Neuronal stem cell (in vitro differentiated cells): ENCODE results near the gene FOXJ2.

Source experiments
- DNase-seq: peaks from one replicate; pipeline ENCODE4 v3.0.0-alpha.2; 2013; ENCODE audit warnings: low spot score
- H2AFZ ChIP-seq: one replicate; pipeline ENCODE4 v1.6.1; 2013; ENCODE audit warnings: mild to moderate bottlenecking, low read length, inconsistent platforms
- H2AK5ac ChIP-seq: 2 replicates; pipeline ENCODE4 v1.6.1; 2013; ENCODE audit warnings: low read depth, mild to moderate bottlenecking, inconsistent platforms, low read length, moderate library complexity, mixed read lengths
- H2BK120ac ChIP-seq: 2 replicates; pipeline ENCODE4 v1.6.1; 2013; ENCODE audit warnings: low read depth, mild to moderate bottlenecking, inconsistent platforms, low read length, moderate library complexity, mixed read lengths
- H2BK12ac ChIP-seq: one replicate; pipeline ENCODE4 v1.6.1; 2013; ENCODE audit warnings: low read length, inconsistent platforms
- H2BK15ac ChIP-seq: 2 replicates; pipeline ENCODE4 v1.6.1; 2013; ENCODE audit warnings: mild to moderate bottlenecking, low read length, inconsistent platforms, mixed read lengths
- H2BK5ac ChIP-seq: one replicate; pipeline ENCODE4 v1.6.1; 2013; ENCODE audit warnings: inconsistent platforms, mild to moderate bottlenecking, low read length, moderate library complexity
- H3K14ac ChIP-seq: one replicate; pipeline ENCODE4 v1.6.1; 2013; ENCODE audit warnings: low read length, inconsistent platforms
- H3K18ac ChIP-seq: 2 replicates; pipeline ENCODE4 v1.6.1; 2013; ENCODE audit warnings: low read length, inconsistent platforms
- H3K23ac ChIP-seq: 2 replicates; pipeline ENCODE4 v1.6.1; 2013; ENCODE audit warnings: low read depth, mild to moderate bottlenecking, mixed read lengths, low read length, inconsistent platforms; ENCODE audit not compliant: poor library complexity
- H3K27ac ChIP-seq: replicated peaks from 3 replicates; pipeline ENCODE4 v1.5.1; 2013; ENCODE audit warnings: low read length, inconsistent platforms
- H3K27me3 ChIP-seq, 3 experiments: 2 replicates each; pipeline ENCODE4 v1.6.1; 2013; ENCODE audit warnings: low read length in 3 of 3, mild to moderate bottlenecking in 2 of 3, inconsistent platforms in 1 of 3, low read depth in 1 of 3, mixed read lengths in 1 of 3, moderate library complexity in 1 of 3; ENCODE audit not compliant: control insufficient read depth in 3 of 3, insufficient read depth in 3 of 3
- H3K36me3 ChIP-seq, 2 donors: replicated peaks in 1 of 2; 2 replicates each; pipeline ENCODE4 v1.6.1; 2013; ENCODE audit warnings: low read length in 2 of 2; ENCODE audit not compliant: control insufficient read depth in 2 of 2, insufficient read depth in 2 of 2
- H3K4ac ChIP-seq: 2 replicates; pipeline ENCODE4 v1.6.1; 2013; ENCODE audit warnings: inconsistent platforms, mild to moderate bottlenecking, low read length, moderate library complexity
- H3K4me1 ChIP-seq, 2 donors: 1 replicate in 1 of 2; 2 replicates in 1 of 2; pipeline ENCODE4 v1.6.1; 2013; ENCODE audit warnings: low read length in 2 of 2, low read depth in 1 of 2; ENCODE audit not compliant: control insufficient read depth in 2 of 2, insufficient read depth in 1 of 2
- H3K4me2 ChIP-seq: one replicate; pipeline ENCODE4 v1.6.1; 2013; ENCODE audit warnings: mild to moderate bottlenecking, low read length, inconsistent platforms; ENCODE audit not compliant: insufficient read depth, poor library complexity, severe bottlenecking
- H3K4me3 ChIP-seq, 2 donors: 2 replicates each; pipeline ENCODE4 v1.5.1; 2013; ENCODE audit warnings: low read length in 2 of 2, mild to moderate bottlenecking in 2 of 2, inconsistent platforms in 1 of 2, moderate library complexity in 1 of 2
- H3K79me1 ChIP-seq: one replicate; pipeline ENCODE4 v1.6.1; 2013; ENCODE audit warnings: low read depth, mild to moderate bottlenecking, inconsistent platforms, low read length, moderate library complexity
- H3K9ac ChIP-seq: one replicate; pipeline ENCODE4 v1.6.1; 2013; ENCODE audit warnings: mild to moderate bottlenecking, low read depth, low read length, inconsistent platforms; ENCODE audit not compliant: poor library complexity
- H3K9me3 ChIP-seq, 2 donors: replicated peaks in 1 of 2; 2 replicates each; pipeline versions ENCODE3 to v1.6.1; 2013; ENCODE audit warnings: low read length in 2 of 2, mild to moderate bottlenecking in 2 of 2, inconsistent platforms in 1 of 2, low read depth in 1 of 2, mixed read lengths in 1 of 2, moderate library complexity in 1 of 2; ENCODE audit not compliant: control insufficient read depth in 2 of 2, insufficient read depth in 1 of 2
- H4K8ac ChIP-seq: one replicate; pipeline ENCODE4 v1.6.1; 2013; ENCODE audit warnings: low read depth, mild to moderate bottlenecking, inconsistent platforms, low read length, moderate library complexity
- H4K91ac ChIP-seq: one replicate; pipeline ENCODE4 v1.6.1; 2013; ENCODE audit warnings: low read length, low read depth, mild to moderate bottlenecking, inconsistent platforms; ENCODE audit not compliant: poor library complexity
- WGBS, 2 donors: extraction: QIAGEN DNeasy Blood & Tissue Kit; methylation state at CpG; one replicate each; pipeline ENCODE4 v1.1.7; 2013; ENCODE audit warnings: missing lambda C conversion rate in 2 of 2, mixed read lengths in 1 of 2; ENCODE audit not compliant: insufficient read length in 2 of 2, insufficient replicate concordance in 1 of 2; ENCODE audit errors: extremely low coverage in 2 of 2; 5-methylcytosine and 5-hydroxymethylcytosine counted together

FOXJ2 gene

GRCh38 chr12:8078916-8079315 is 46.4 kb downstream of the FOXJ2 start:
- no peak overlapping the region for H3K9ac ChIP-seq
- H3K4me1 ChIP-seq = peaks cover 2 to 4% of the 10 kb centered on the region in 2 donors
- H4K91ac ChIP-seq = no peak overlapping the region
- H2BK12ac ChIP-seq = no peak overlapping the region
- no peak overlapping the region for H3K14ac ChIP-seq
- no peaks in the 10 kb centered on the region for H3K79me1 ChIP-seq
- H3K4me3 ChIP-seq = no peak overlapping the region
- H3K4me2 ChIP-seq = no peak overlapping the region
- H4K8ac ChIP-seq = no peak overlapping the region
- H2AFZ ChIP-seq = no peak overlapping the region
- H3K18ac ChIP-seq = no peak overlapping the region
- no peak overlapping the region for H3K4ac ChIP-seq
- no peak overlapping the region for H3K27ac ChIP-seq
- H3K27me3 ChIP-seq = no peaks in the 10 kb centered on the region
- no peak for DNase-seq
- H3K9me3 ChIP-seq = no peaks in the 10 kb centered on the region
- H2BK120ac ChIP-seq = no peak overlapping the region
- no peak overlapping the region for H3K23ac ChIP-seq
- no peak overlapping the region for H2BK5ac ChIP-seq
- WGBS, 2 donors = no CpG with 5 or more reads among the region's 2 CpGs
- H3K36me3 ChIP-seq = no peaks in the 10 kb centered on the region
- H2BK15ac ChIP-seq = no peak overlapping the region
- no peak overlapping the region for H2AK5ac ChIP-seq

- Histone ChIP-seq H4K91ac (no peak overlapping the region), H2AK5ac (no peak overlapping the region), H3K79me1 (no peaks in the 10 kb centered on the region), H3K4me3 (no peak overlapping the region), H3K23ac (no peak overlapping the region), H3K14ac (no peak overlapping the region), H3K9me3 (no peaks in the 10 kb centered on the region), H3K4me2 (no peak overlapping the region), H2BK5ac (no peak overlapping the region), H3K4ac (no peak overlapping the region), H2BK12ac (no peak overlapping the region), H3K9ac (no peak overlapping the region), H2BK15ac (no peak overlapping the region), H4K8ac (no peak overlapping the region), H3K27ac (no peak overlapping the region), H2BK120ac (no peak overlapping the region), H3K27me3 (no peaks in the 10 kb centered on the region), H3K36me3 (no peaks in the 10 kb centered on the region), H3K4me1 (peaks cover 2 to 4% of the 10 kb centered on the region in 2 donors), H3K18ac (no peak overlapping the region), H2AFZ (no peak overlapping the region)
- DNase-seq = no peak
Measured at GRCh38 chr12:8080120-8080519, 47.6 kb downstream of the FOXJ2 start.

- Histone ChIP-seq H4K8ac (no peak overlapping the region), H3K14ac (no peak overlapping the region), H3K36me3 (no peaks in the 10 kb centered on the region), H4K91ac (no peak overlapping the region), H2BK12ac (no peak overlapping the region), H2BK5ac (no peak overlapping the region), H3K9me3 (no peaks in the 10 kb centered on the region), H3K4me3 (peak overlapping the region; percentile 82 to 91), H3K4ac (no peak overlapping the region), H3K4me1 (peaks cover 2 to 4% of the 10 kb centered on the region in 2 donors), H2AFZ (peak overlapping the region; percentile 90), H3K9ac (no peak overlapping the region), H3K27me3 (no peaks in the 10 kb centered on the region), H3K4me2 (peak overlapping the region; percentile 54), H3K23ac (no peak overlapping the region), H3K27ac (peak overlapping the region; percentile 78), H2BK120ac (no peak overlapping the region), H3K79me1 (no peaks in the 10 kb centered on the region), H3K18ac (no peak overlapping the region), H2BK15ac (no peak overlapping the region), H2AK5ac (no peak overlapping the region)
- DNase-seq = no peak
- WGBS, 2 donors = no CpG with 5 or more reads among the region's 15 CpGs
Measured at GRCh38 chr12:8081251-8081920, 48.9 kb downstream of the FOXJ2 start.

- H3K14ac ChIP-seq = no peak overlapping the region
- H3K27me3 ChIP-seq = no peaks in the 10 kb centered on the region
- DNase-seq = no peak
- H3K79me1 ChIP-seq = no peaks in the 10 kb centered on the region
- H3K23ac ChIP-seq = no peak overlapping the region
- H2BK12ac ChIP-seq = no peak overlapping the region
- peak overlapping the region; percentile 82 to 91 for H3K4me3 ChIP-seq
- H2BK5ac ChIP-seq = no peak overlapping the region
- H3K4me1 ChIP-seq = peaks cover 0 to 4% of the 10 kb centered on the region in 2 donors
- no peak overlapping the region for H2AK5ac ChIP-seq
- H3K36me3 ChIP-seq = no peaks in the 10 kb centered on the region
- H2BK15ac ChIP-seq = no peak overlapping the region
- no peak overlapping the region for H4K8ac ChIP-seq
- no peak overlapping the region for H4K91ac ChIP-seq
- no CpG with 5 or more reads among the region's 4 CpGs for WGBS, 2 donors
- H2BK120ac ChIP-seq = no peak overlapping the region
- no peak overlapping the region for H3K18ac ChIP-seq
- H3K27ac ChIP-seq = no peak overlapping the region
- no peak overlapping the region for H3K4ac ChIP-seq
- H2AFZ ChIP-seq = peak overlapping the region; percentile 90
- H3K4me2 ChIP-seq = peak overlapping the region; percentile 44
- H3K9me3 ChIP-seq = no peaks in the 10 kb centered on the region
- H3K9ac ChIP-seq = no peak overlapping the region
Measured at GRCh38 chr12:8082808-8083100, 50.2 kb downstream of the FOXJ2 start.
